Endothelial cell of umbilical vein (primary cell): ENCODE results near the gene CC2D1A.

Experiments
- FOS ChIP-seq: IDR thresholded peaks from 2 replicates; pipeline ENCODE4 v1.6.1; 2011; ENCODE audit warnings: mild to moderate bottlenecking, low read length, moderate library complexity, borderline replicate concordance; ENCODE audit not compliant: insufficient read depth
- POLR2AphosphoS5 ChIP-seq: IDR thresholded peaks from 2 replicates; pipeline ENCODE4 v1.6.1; 2012; ENCODE audit warnings: low read depth, mild to moderate bottlenecking, control low read depth, low read length, moderate library complexity; ENCODE audit not compliant: insufficient read depth
- TF ChIP-seq, protein P1 (sequence below), 2 donors: IDR thresholded peaks; 1 replicate in 1 of 2; 2 replicates in 1 of 2; pipeline ENCODE4 v1.5.1; 2011; ENCODE audit warnings: low read length in 2 of 2, mild to moderate bottlenecking in 2 of 2, moderate library complexity in 2 of 2, control low read depth in 1 of 2, inconsistent platforms in 1 of 2, low read depth in 1 of 2; ENCODE audit not compliant: insufficient read depth in 1 of 2; ENCODE audit errors: extremely low read depth in 1 of 2

DNA sequence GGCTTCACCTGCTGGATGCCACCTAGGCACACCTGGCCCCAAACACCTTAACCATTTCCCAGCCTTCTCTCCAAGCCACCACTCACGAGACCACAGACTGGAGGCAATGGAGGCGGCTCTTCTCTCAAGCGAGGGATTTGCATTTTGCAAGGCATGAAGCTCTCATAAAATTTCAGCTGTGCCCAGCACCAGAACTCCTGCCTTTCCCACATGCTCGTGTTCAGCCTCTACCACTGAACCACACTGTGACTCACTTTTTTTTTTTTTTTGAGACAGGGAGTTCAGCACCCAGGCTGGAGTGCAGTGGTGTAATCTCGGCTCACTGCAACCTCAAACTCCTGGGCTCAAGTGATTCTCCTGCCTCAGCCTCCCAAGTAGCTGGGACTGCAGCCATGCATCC is 18.5 kb upstream of the CC2D1A start:
- TF ChIP-seq, protein P1, sequence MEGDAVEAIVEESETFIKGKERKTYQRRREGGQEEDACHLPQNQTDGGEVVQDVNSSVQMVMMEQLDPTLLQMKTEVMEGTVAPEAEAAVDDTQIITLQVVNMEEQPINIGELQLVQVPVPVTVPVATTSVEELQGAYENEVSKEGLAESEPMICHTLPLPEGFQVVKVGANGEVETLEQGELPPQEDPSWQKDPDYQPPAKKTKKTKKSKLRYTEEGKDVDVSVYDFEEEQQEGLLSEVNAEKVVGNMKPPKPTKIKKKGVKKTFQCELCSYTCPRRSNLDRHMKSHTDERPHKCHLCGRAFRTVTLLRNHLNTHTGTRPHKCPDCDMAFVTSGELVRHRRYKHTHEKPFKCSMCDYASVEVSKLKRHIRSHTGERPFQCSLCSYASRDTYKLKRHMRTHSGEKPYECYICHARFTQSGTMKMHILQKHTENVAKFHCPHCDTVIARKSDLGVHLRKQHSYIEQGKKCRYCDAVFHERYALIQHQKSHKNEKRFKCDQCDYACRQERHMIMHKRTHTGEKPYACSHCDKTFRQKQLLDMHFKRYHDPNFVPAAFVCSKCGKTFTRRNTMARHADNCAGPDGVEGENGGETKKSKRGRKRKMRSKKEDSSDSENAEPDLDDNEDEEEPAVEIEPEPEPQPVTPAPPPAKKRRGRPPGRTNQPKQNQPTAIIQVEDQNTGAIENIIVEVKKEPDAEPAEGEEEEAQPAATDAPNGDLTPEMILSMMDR (IDR thresholded peaks at IDR 0.05; ENCODE audit: extremely low read depth in 1 of 2, insufficient read depth in 1 of 2, low read depth in 1 of 2, low read length in 2 of 2): no peak
- no peak for TF ChIP-seq FOS
- no peak for TF ChIP-seq POLR2AphosphoS5
